ENCODE measurements around the gene SLC7A6. TPM values are rescaled to one million over a fixed set of nuclear protein-coding genes. Genes with fewer than 3 reads are reported as not detected.
A peak's percentile ranks its signal among the peaks of the same experiment; 100 is the strongest.

SLC7A6 gene
- total and polyA plus RNA-seq, 2 of the 13 experiments (the other 11 are each of a cell fraction or from before 2014, with no cell fraction given): 35.8 to 70.8 TPM

DNA sequence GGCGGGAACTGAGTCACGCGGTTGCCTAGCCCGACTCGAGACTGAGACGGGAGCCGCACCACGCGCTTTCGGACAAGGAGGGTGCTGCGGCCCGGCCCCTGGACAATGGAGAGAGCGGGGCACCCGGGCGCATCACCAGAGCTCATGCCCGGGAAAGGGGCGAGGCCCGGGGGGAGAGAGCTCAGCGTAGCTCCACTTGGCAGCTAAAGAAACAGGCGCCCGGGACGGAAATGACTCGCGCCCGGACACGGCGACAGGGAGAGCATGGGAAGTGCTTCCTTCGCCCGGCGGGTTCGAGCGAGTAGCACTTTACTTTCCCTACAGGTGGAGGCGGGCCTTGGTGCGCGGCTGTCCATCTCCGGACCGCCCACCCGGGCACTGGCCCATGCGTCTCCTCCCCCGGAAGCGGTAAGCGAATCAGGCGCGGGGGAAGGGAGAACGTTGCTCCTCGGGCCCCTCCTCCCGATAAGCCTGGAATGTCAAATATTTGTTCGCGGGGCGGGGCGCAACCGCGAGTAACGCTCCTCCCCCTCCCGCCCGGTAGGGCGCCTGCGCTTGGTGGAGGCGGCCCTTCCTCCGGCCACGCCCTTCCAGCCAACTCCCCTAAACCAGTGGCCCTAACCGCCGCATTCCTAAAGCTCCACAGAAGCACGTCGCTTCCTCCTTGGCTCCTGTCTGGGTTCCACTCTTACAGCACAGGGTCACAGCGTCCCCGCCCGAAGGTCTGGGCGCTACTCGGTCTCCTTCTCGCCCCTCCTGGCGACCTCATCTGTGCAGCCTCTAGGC lies 26.9 kb upstream of the SLC7A6 start (continued):
- TF ChIP-seq, protein P1, sequence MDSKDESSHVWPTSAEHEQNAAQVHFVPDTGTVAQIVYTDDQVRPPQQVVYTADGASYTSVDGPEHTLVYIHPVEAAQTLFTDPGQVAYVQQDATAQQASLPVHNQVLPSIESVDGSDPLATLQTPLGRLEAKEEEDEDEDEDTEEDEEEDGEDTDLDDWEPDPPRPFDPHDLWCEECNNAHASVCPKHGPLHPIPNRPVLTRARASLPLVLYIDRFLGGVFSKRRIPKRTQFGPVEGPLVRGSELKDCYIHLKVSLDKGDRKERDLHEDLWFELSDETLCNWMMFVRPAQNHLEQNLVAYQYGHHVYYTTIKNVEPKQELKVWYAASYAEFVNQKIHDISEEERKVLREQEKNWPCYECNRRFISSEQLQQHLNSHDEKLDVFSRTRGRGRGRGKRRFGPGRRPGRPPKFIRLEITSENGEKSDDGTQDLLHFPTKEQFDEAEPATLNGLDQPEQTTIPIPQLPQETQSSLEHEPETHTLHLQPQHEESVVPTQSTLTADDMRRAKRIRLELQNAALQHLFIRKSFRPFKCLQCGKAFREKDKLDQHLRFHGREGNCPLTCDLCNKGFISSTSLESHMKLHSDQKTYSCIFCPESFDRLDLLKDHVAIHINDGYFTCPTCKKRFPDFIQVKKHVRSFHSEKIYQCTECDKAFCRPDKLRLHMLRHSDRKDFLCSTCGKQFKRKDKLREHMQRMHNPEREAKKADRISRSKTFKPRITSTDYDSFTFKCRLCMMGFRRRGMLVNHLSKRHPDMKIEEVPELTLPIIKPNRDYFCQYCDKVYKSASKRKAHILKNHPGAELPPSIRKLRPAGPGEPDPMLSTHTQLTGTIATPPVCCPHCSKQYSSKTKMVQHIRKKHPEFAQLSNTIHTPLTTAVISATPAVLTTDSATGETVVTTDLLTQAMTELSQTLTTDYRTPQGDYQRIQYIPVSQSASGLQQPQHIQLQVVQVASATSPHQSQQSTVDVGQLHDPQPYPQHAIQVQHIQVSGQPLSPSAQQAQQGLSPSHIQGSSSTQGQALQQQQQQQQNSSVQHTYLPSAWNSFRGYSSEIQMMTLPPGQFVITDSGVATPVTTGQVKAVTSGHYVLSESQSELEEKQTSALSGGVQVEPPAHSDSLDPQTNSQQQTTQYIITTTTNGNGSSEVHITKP (CRISPR knock-in tag; IDR thresholded peaks at IDR 0.05; ENCODE audit: low read depth): 0 out of 2 replicates have a peak, but pooled peaks have one; percentile 59
- TF ChIP-seq ZNF841 (CRISPR knock-in tag; IDR thresholded peaks at IDR 0.05; ENCODE audit: borderline replicate concordance): no peak
- TF ChIP-seq NONO (IDR thresholded peaks at IDR 0.05): no peak
- peak; percentile 96 for TF ChIP-seq NONO (CRISPR knock-in tag; conservative IDR thresholded peaks at IDR 0.05)
- TF ChIP-seq BRCA1 (CRISPR knock-in tag; IDR thresholded peaks at IDR 0.05): no peak
- TF ChIP-seq ARID2 (CRISPR knock-in tag; IDR thresholded peaks at IDR 0.05; ENCODE audit: borderline replicate concordance): no peak
- no peak for TF ChIP-seq ZNF510 (CRISPR knock-in tag; IDR thresholded peaks at IDR 0.05; ENCODE audit: low read depth)
- TF ChIP-seq NFAT5 (CRISPR knock-in tag; IDR thresholded peaks at IDR 0.05): peak; percentile 75; the same call in 1 of the 2 replicates
- TF ChIP-seq TRAFD1 (CRISPR knock-in tag; IDR thresholded peaks at IDR 0.05; ENCODE audit: borderline replicate concordance): peak; percentile 73
- no peak; the same call in 1 of the 2 replicates for TF ChIP-seq ZNF143 (CRISPR knock-in tag; IDR thresholded peaks at IDR 0.05)
- TF ChIP-seq RAD21 (CRISPR knock-in tag; IDR thresholded peaks at IDR 0.05): peak; percentile 28; the same call in 1 of the 2 replicates
- TF ChIP-seq, protein P2, sequence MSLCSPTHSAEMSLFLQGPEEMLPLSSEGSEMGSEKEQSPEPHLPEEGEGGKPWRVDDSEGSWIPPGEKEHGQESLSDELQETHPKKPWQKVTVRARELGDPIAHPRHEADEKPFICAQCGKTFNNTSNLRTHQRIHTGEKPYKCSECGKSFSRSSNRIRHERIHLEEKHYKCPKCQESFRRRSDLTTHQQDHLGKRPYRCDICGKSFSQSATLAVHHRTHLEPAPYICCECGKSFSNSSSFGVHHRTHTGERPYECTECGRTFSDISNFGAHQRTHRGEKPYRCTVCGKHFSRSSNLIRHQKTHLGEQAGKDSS (CRISPR knock-in tag; IDR thresholded peaks at IDR 0.05; ENCODE audit: borderline replicate concordance, low read depth): peak; percentile 37
- TF ChIP-seq ZFP41 (CRISPR knock-in tag; IDR thresholded peaks at IDR 0.05; ENCODE audit: borderline replicate concordance): no peak
- TF ChIP-seq ZNF615 (CRISPR knock-in tag; IDR thresholded peaks at IDR 0.05; ENCODE audit: borderline replicate concordance): peak; percentile 50; the same call in 1 of the 2 replicates
- 0 out of 2 replicates have a peak, but pooled peaks have one; percentile 79 for TF ChIP-seq BATF2 (CRISPR knock-in tag; IDR thresholded peaks at IDR 0.05)
